Measurements from ENCODE around the gene GLIPR2. TPM values are rescaled to one million over a fixed set of nuclear protein-coding genes. Genes with fewer than 3 reads are reported as not detected.

Gene GLIPR2
- total RNA-seq, 2 experiments from 2014 or later: 5.3 to 6.6 TPM

- no peak for DNase-seq
- no peaks in the 10 kb centered on the region for H3K9me3 Mint-ChIP-seq
- H3K4me1 Mint-ChIP-seq: peaks cover 46% of the 10 kb centered on the region
- H3K36me3 Mint-ChIP-seq: peaks cover 38% of the 10 kb centered on the region
- H3K27ac Mint-ChIP-seq: peak overlapping the region; percentile 63
- H3K4me3 Mint-ChIP-seq: no peak overlapping the region
- no peaks in the 10 kb centered on the region for H3K27me3 Mint-ChIP-seq
These were observed 71.0 kb downstream of the GLIPR2 start for GRCh38 chr9:36207546-36208012.

- peaks cover 39% of the 10 kb centered on the region for H3K36me3 Mint-ChIP-seq
- no peak overlapping the region for H3K27ac Mint-ChIP-seq
- no peaks in the 10 kb centered on the region for H3K27me3 Mint-ChIP-seq
- no peaks in the 10 kb centered on the region for H3K9me3 Mint-ChIP-seq
- no peak for DNase-seq
- no peak overlapping the region for H3K4me3 Mint-ChIP-seq
- peaks cover 51% of the 10 kb centered on the region for H3K4me1 Mint-ChIP-seq
These were observed 72.2 kb downstream of the GLIPR2 start for GRCh38 chr9:36208521-36209253.

GRCh38 chr9:36210722-36211121, 74.2 kb downstream of the GLIPR2 start:
- H3K4me1 Mint-ChIP-seq: peaks cover 51% of the 10 kb centered on the region
- no peak overlapping the region for H3K4me3 Mint-ChIP-seq
- H3K9me3 Mint-ChIP-seq: no peaks in the 10 kb centered on the region
- peaks cover 27% of the 10 kb centered on the region for H3K36me3 Mint-ChIP-seq
- no peak for DNase-seq
- H3K27ac Mint-ChIP-seq: no peak overlapping the region
- no peaks in the 10 kb centered on the region for H3K27me3 Mint-ChIP-seq

GRCh38 chr9:36211510-36211909, 75.0 kb downstream of the GLIPR2 start:
- Mint-ChIP-seq H3K4me1 (peaks cover 46% of the 10 kb centered on the region), H3K4me3 (no peak overlapping the region), H3K36me3 (peaks cover 25% of the 10 kb centered on the region), H3K27ac (peak overlapping the region; percentile 23), H3K27me3 (no peaks in the 10 kb centered on the region), H3K9me3 (no peaks in the 10 kb centered on the region)
- DNase-seq: no peak

- Mint-ChIP-seq H3K9me3 (no peaks in the 10 kb centered on the region), H3K27ac (no peak overlapping the region), H3K36me3 (peaks cover 28% of the 10 kb centered on the region), H3K4me1 (peaks cover 40% of the 10 kb centered on the region), H3K4me3 (no peak overlapping the region), H3K27me3 (no peaks in the 10 kb centered on the region)
- DNase-seq: no peak
These were observed 76.9 kb downstream of the GLIPR2 start for GRCh38 chr9:36213387-36213786.

Other genes with a start within 250 kb of the GLIPR2 start
- not detected for gene HRCT1, start 230.5 kb upstream of the GLIPR2 start, total RNA-seq
- not detected for gene SPAAR, start 227.2 kb upstream of the GLIPR2 start, total RNA-seq
- gene OR2S2, start 178.6 kb upstream of the GLIPR2 start, total RNA-seq: not detected
- 1 to 10 TPM; 4.4 to 5.2 TPM for gene RECK, start 99.8 kb upstream of the GLIPR2 start, total RNA-seq
- gene CCIN, start 32.7 kb downstream of the GLIPR2 start, total RNA-seq: not detected
- gene CLTA, start 54.2 kb downstream of the GLIPR2 start, total RNA-seq: 100 to 1,000 TPM; 165 to 166 TPM
- 10 to 100 TPM; 12.6 to 13.3 TPM for gene GNE, start 121.7 kb downstream of the GLIPR2 start, total RNA-seq

Data from activated naive CD8-positive, alpha-beta T cell treated with anti-CD3 and anti-CD28 coated beads for 36 hours (primary cell).